Neural cell (in vitro differentiated cells): ENCODE results near the gene FRMD4A.

Experiments used
- EP300 ChIP-seq: fragments of 450-650 bp; conservative IDR thresholded peaks from 2 replicates; pipeline ENCODE4 v1.6.1; 2014; ENCODE audit warnings: antibody characterized with exemption, mild to moderate bottlenecking, moderate library complexity; ENCODE audit not compliant: poor library complexity, severe bottlenecking
- EZH2 ChIP-seq: fragments of 200-600, 300-800 bp; shearing (Covaris generic), sonication (generic); IDR thresholded peaks from 2 replicates; pipeline ENCODE4 v1.6.1; 2014; ENCODE audit warnings: antibody characterized with exemption, low read length, borderline replicate concordance, mild to moderate bottlenecking; ENCODE audit not compliant: insufficient read depth, poor library complexity, severe bottlenecking
- POLR2AphosphoS5 ChIP-seq: IDR thresholded peaks from 2 replicates; pipeline ENCODE4 v1.6.1; 2012
- RAD21 ChIP-seq: fragments of 450-650 bp; conservative IDR thresholded peaks from 2 replicates; pipeline ENCODE4 v1.6.1; 2014; ENCODE audit warnings: antibody characterized with exemption, mild to moderate bottlenecking, moderate library complexity
- SMC3 ChIP-seq: fragments of 450-650 bp; conservative IDR thresholded peaks from 2 replicates; pipeline ENCODE4 v1.6.1; 2014; ENCODE audit warnings: antibody characterized with exemption, mild to moderate bottlenecking, moderate library complexity; ENCODE audit not compliant: poor library complexity
- TAF1 ChIP-seq: IDR thresholded peaks from 2 replicates; pipeline ENCODE4 v1.6.1; 2012; ENCODE audit warnings: low read depth
- TF ChIP-seq, protein P1 (sequence below): fragments of 450-650 bp; IDR thresholded peaks from 2 replicates; pipeline ENCODE4 v1.5.1; 2014; ENCODE audit warnings: antibody characterized with exemption, mild to moderate bottlenecking, moderate library complexity; ENCODE audit not compliant: poor library complexity, severe bottlenecking
- TF ChIP-seq, protein P2 (sequence below): IDR thresholded peaks from 2 replicates; pipeline ENCODE4 v1.6.1; 2012; ENCODE audit warnings: borderline replicate concordance

DNA sequence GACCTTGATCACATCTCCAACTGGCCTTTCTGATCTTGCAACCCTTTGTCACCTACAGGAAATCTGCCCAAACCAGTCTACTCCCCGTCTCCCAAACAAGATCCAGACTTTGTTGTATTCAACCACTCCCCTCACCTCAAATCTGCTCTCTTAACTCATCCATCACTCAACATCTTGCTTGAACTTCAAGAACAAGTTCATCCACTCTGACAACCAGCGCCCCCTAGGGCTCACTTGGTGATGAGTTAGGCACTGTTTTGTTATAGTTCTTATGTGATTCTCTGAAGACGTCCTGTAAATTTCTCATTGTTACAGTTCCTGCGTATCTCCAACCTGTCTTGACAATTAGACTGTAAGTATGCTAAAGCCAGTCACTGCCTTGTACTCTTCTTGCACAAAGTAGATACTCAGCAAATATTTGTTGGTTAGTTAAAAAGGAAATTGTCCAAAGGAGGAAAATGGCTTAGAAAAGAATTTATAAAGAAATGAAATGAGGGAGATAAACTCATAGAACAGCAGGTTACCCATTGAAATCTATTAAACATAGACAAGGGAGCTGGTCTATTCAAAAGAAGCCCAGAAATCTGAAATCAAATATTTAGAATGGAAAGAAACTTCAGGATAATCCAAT, 5.3 kb downstream of the FRMD4A start:
- TF ChIP-seq, protein P1, sequence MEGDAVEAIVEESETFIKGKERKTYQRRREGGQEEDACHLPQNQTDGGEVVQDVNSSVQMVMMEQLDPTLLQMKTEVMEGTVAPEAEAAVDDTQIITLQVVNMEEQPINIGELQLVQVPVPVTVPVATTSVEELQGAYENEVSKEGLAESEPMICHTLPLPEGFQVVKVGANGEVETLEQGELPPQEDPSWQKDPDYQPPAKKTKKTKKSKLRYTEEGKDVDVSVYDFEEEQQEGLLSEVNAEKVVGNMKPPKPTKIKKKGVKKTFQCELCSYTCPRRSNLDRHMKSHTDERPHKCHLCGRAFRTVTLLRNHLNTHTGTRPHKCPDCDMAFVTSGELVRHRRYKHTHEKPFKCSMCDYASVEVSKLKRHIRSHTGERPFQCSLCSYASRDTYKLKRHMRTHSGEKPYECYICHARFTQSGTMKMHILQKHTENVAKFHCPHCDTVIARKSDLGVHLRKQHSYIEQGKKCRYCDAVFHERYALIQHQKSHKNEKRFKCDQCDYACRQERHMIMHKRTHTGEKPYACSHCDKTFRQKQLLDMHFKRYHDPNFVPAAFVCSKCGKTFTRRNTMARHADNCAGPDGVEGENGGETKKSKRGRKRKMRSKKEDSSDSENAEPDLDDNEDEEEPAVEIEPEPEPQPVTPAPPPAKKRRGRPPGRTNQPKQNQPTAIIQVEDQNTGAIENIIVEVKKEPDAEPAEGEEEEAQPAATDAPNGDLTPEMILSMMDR = no peak
- TF ChIP-seq POLR2AphosphoS5 (no peak), RAD21 (no peak), EZH2 (no peak), EP300 (no peak), TAF1 (no peak), SMC3 (no peak)
- TF ChIP-seq, protein P2, sequence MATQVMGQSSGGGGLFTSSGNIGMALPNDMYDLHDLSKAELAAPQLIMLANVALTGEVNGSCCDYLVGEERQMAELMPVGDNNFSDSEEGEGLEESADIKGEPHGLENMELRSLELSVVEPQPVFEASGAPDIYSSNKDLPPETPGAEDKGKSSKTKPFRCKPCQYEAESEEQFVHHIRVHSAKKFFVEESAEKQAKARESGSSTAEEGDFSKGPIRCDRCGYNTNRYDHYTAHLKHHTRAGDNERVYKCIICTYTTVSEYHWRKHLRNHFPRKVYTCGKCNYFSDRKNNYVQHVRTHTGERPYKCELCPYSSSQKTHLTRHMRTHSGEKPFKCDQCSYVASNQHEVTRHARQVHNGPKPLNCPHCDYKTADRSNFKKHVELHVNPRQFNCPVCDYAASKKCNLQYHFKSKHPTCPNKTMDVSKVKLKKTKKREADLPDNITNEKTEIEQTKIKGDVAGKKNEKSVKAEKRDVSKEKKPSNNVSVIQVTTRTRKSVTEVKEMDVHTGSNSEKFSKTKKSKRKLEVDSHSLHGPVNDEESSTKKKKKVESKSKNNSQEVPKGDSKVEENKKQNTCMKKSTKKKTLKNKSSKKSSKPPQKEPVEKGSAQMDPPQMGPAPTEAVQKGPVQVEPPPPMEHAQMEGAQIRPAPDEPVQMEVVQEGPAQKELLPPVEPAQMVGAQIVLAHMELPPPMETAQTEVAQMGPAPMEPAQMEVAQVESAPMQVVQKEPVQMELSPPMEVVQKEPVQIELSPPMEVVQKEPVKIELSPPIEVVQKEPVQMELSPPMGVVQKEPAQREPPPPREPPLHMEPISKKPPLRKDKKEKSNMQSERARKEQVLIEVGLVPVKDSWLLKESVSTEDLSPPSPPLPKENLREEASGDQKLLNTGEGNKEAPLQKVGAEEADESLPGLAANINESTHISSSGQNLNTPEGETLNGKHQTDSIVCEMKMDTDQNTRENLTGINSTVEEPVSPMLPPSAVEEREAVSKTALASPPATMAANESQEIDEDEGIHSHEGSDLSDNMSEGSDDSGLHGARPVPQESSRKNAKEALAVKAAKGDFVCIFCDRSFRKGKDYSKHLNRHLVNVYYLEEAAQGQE = no peak
